HL-60 (cell line): Measurements from ENCODE around the gene MUL1.

Experiments
- DNase-seq, 2 experiments: peaks; one replicate each; pipeline ENCODE4 v3.0.0-alpha.2; 2010 to 2020; ENCODE audit warnings: low read depth in 1 of 2, low spot score in 1 of 2
- H3K27ac ChIP-seq: fragments of 250-450 bp; sonication (Bioruptor Pico); replicated peaks from 2 replicates; pipeline ENCODE4 v1.5.1; 2020; ENCODE audit warnings: mild to moderate bottlenecking, moderate library complexity
- H3K27me3 ChIP-seq: fragments of 250-450 bp; sonication (Bioruptor Pico); 2 replicates; pipeline ENCODE4 v1.5.1; 2021; ENCODE audit warnings: mild to moderate bottlenecking, moderate library complexity; ENCODE audit not compliant: insufficient read depth, poor library complexity, severe bottlenecking
- H3K4me3 ChIP-seq: replicated peaks from 2 replicates; pipeline ENCODE4 v1.5.1; 2011; ENCODE audit warnings: mild to moderate bottlenecking, control low read depth, low read length; ENCODE audit not compliant: insufficient read depth
- GABPA ChIP-seq: IDR thresholded peaks from 2 replicates; pipeline ENCODE4 v1.6.1; 2012; ENCODE audit warnings: low read depth
- POLR2AphosphoS5 ChIP-seq: IDR thresholded peaks from 2 replicates; pipeline ENCODE4 v1.6.1; 2012; ENCODE audit warnings: low read depth
- SPI1 ChIP-seq: IDR thresholded peaks from 2 replicates; pipeline ENCODE4 v1.6.1; 2012; ENCODE audit warnings: low read depth, mild to moderate bottlenecking, borderline replicate concordance
- TF ChIP-seq, protein P1 (sequence below): IDR thresholded peaks from 2 replicates; pipeline ENCODE4 v1.6.1; 2012; ENCODE audit warnings: low read depth; ENCODE audit not compliant: insufficient replicate concordance
- TF ChIP-seq, protein P2 (sequence below): IDR thresholded peaks from one replicate; pipeline ENCODE4 v1.5.1; 2011; ENCODE audit warnings: low read length, control low read depth, inconsistent platforms; ENCODE audit not compliant: insufficient read depth

MUL1 gene

DNA sequence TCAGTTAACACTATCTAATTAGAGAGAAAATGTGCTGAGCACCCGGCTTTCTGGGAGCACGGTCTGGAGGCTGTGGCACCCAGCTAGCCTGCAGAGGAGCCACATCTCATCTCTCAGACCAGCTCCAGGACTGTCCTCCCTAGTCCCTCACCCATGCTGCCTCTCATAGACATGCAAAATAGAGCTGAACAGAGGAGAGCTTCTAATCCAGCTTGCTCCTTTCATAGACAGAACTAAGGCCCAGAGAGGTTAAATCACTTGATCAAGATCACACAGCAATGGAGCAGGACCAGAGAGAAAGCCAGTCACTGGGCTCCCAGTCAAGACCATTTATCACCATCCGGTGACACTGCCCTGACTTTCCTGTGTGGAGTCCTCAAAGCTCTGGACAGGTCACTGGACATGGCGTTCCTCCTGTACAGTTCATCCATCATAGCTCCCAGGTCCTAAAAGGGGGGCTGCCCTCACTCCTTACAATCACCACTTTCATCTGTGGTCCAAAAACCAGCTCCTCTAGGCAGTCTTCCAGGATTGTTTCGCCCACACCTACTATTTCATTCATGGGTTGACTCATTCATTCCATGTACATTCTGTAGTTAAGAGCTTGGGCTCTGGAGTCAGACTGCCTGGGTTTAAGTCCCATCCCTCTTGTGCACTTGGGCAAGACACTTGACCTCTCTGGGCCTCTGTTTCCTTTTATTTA is 13.2 kb downstream of the MUL1 start:
- TF ChIP-seq SPI1 (no peak), POLR2AphosphoS5 (no peak), GABPA (no peak)
- TF ChIP-seq, protein P1, sequence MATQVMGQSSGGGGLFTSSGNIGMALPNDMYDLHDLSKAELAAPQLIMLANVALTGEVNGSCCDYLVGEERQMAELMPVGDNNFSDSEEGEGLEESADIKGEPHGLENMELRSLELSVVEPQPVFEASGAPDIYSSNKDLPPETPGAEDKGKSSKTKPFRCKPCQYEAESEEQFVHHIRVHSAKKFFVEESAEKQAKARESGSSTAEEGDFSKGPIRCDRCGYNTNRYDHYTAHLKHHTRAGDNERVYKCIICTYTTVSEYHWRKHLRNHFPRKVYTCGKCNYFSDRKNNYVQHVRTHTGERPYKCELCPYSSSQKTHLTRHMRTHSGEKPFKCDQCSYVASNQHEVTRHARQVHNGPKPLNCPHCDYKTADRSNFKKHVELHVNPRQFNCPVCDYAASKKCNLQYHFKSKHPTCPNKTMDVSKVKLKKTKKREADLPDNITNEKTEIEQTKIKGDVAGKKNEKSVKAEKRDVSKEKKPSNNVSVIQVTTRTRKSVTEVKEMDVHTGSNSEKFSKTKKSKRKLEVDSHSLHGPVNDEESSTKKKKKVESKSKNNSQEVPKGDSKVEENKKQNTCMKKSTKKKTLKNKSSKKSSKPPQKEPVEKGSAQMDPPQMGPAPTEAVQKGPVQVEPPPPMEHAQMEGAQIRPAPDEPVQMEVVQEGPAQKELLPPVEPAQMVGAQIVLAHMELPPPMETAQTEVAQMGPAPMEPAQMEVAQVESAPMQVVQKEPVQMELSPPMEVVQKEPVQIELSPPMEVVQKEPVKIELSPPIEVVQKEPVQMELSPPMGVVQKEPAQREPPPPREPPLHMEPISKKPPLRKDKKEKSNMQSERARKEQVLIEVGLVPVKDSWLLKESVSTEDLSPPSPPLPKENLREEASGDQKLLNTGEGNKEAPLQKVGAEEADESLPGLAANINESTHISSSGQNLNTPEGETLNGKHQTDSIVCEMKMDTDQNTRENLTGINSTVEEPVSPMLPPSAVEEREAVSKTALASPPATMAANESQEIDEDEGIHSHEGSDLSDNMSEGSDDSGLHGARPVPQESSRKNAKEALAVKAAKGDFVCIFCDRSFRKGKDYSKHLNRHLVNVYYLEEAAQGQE = no peak
- TF ChIP-seq, protein P2, sequence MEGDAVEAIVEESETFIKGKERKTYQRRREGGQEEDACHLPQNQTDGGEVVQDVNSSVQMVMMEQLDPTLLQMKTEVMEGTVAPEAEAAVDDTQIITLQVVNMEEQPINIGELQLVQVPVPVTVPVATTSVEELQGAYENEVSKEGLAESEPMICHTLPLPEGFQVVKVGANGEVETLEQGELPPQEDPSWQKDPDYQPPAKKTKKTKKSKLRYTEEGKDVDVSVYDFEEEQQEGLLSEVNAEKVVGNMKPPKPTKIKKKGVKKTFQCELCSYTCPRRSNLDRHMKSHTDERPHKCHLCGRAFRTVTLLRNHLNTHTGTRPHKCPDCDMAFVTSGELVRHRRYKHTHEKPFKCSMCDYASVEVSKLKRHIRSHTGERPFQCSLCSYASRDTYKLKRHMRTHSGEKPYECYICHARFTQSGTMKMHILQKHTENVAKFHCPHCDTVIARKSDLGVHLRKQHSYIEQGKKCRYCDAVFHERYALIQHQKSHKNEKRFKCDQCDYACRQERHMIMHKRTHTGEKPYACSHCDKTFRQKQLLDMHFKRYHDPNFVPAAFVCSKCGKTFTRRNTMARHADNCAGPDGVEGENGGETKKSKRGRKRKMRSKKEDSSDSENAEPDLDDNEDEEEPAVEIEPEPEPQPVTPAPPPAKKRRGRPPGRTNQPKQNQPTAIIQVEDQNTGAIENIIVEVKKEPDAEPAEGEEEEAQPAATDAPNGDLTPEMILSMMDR = no peak
- Histone ChIP-seq H3K27me3 (peaks cover 12% of the 10 kb centered on the region), H3K27ac (no peak overlapping the region), H3K4me3 (no peak overlapping the region)
- no peak for DNase-seq

DNA sequence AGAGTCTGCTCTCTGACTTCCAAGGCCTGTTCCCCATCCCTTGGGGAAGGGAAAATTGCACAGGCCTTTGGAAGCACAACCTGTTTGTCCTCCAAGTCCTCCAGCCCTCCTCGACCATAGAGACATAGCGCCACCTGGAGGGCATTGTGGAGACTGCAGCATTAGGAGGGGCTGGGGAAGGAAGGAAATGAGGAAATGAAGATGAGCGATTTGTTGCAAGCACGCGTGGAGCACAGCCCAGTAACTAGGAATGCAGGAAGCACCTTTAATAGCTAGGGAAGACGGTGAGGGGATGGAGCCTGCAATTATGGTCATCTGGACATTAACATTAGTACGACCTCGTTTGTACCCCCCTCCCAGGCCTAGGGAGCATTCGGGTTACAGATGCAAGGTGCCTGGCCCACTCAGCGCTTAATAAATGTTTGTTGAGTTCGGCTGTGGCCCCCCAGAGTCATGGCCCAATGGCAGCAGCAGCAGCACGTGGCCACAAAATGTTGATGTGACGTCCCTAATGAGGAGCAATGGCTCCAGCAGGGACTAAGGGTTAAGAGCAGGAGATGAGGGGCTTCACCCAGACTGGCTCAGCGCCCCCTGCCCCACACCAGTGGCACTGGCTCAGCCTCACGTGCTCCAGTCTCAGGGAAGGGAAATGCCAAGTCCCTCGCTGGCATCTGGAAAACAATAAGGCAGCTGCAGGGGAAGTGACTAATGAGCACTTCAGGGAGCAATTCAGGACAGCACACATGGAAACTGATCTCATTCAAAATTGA is 13.9 kb downstream of the MUL1 start:
- Histone ChIP-seq H3K27me3 (peaks cover 15% of the 10 kb centered on the region), H3K4me3 (no peak overlapping the region), H3K27ac (no peak overlapping the region)
- peak; percentile 79 to 88 for DNase-seq
- TF ChIP-seq SPI1 (peak; percentile 92), POLR2AphosphoS5 (no peak), GABPA (no peak)
- TF ChIP-seq, protein P2 = peak; percentile 97
- TF ChIP-seq, protein P1 = no peak

DNA sequence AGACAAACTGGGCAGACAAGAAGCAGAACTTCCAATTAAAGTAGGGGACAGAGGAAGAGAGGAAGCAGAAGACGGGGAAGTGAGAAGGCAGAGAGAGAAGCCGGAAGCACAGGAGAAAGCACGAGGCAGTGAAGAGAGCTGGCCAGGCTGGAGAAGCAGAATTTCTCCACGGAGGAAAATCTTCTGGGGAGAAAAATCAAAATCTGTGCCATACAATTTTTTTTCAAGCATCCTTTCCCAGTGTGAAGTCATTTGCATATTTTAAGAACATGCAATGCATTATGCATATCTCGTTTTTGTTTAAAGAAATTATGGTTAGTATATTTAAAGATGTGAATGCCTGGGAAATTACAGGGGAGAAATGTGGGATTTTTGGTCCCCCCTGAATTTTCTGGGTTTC is 14.6 kb downstream of the MUL1 start:
- TF ChIP-seq GABPA = no peak
- peak; percentile 34; the same call in 1 of the 2 replicates for TF ChIP-seq SPI1
- Histone ChIP-seq H3K27ac (no peak overlapping the region), H3K27me3 (peaks cover 21% of the 10 kb centered on the region), H3K4me3 (no peak overlapping the region)
- peak in 1 of 2 experiments; percentile 42 for DNase-seq

DNA sequence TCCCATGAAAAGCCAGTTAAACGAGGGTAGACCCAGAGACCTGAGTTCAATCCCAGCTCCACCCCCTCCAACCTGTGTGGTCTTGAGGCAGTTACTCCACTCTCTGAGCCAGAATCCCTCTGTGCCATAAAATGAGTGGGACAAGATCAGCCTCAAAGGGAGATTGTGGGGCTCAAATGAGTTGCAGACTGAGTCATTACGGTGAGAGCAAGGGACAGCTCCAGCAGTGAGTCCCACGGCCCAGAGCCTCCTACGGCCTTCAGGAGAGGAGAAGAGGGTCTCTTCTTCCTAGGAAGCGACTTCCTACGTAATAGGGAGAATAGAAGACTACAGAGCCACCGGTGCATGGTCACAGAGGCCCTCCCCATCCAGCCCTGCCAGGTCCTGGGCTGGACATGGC is 15.2 kb downstream of the MUL1 start:
- TF ChIP-seq GABPA = no peak
- TF ChIP-seq, protein P2 = no peak
- TF ChIP-seq SPI1 = no peak
- TF ChIP-seq, protein P1 = no peak
- TF ChIP-seq POLR2AphosphoS5 = no peak
- H3K27me3 ChIP-seq = peaks cover 26% of the 10 kb centered on the region
- no peak overlapping the region for H3K27ac ChIP-seq
- no peak for DNase-seq
- H3K4me3 ChIP-seq = no peak overlapping the region
